Activated T-cell treated with anti-CD3 and anti-CD28 coated beads for 24 hours (primary cell): Measurements from ENCODE around the gene SND1.

Source experiments
- DNase-seq: peaks from one replicate; pipeline ENCODE4 v3.0.0-alpha.2; 2020; ENCODE audit warnings: low read depth

SND1 gene

GRCh38 chr7:128075242-128076095, 423.5 kb downstream of the SND1 start:
- no peak for DNase-seq

- DNase-seq, result no peak
Measured at GRCh38 chr7:128076196-128076795, 424.3 kb downstream of the SND1 start.

- no peak for DNase-seq
Measured at GRCh38 chr7:128076796-128077271, 424.8 kb downstream of the SND1 start.

GRCh38 chr7:128078309-128078708, 426.3 kb downstream of the SND1 start:
- DNase-seq, result no peak

- DNase-seq, result no peak
Measured at GRCh38 chr7:128080169-128080568, 428.2 kb downstream of the SND1 start.

- no peak for DNase-seq
Measured at GRCh38 chr7:128081351-128081750, 429.4 kb downstream of the SND1 start.

GRCh38 chr7:128081808-128082207, 429.8 kb downstream of the SND1 start:
- DNase-seq, result no peak

GRCh38 chr7:128082431-128082830, 430.4 kb downstream of the SND1 start:
- DNase-seq, result no peak

- no peak for DNase-seq
Measured at GRCh38 chr7:128084896-128085608, 433.1 kb downstream of the SND1 start.

GRCh38 chr7:128090492-128090891, 438.5 kb downstream of the SND1 start:
- DNase-seq, result no peak

- DNase-seq, result no peak
Measured at GRCh38 chr7:128091106-128091505, 439.1 kb downstream of the SND1 start.

- DNase-seq, result no peak
Measured at GRCh38 chr7:128092221-128092620, 440.2 kb downstream of the SND1 start.

GRCh38 chr7:128093614-128094570, 441.9 kb downstream of the SND1 start:
- DNase-seq, result no peak

- DNase-seq, result no peak
Measured at GRCh38 chr7:128094686-128095085, 442.7 kb downstream of the SND1 start.

GRCh38 chr7:128097211-128097731, 445.3 kb downstream of the SND1 start:
- no peak for DNase-seq

- DNase-seq, result no peak
Measured at GRCh38 chr7:128098629-128099028, 446.6 kb downstream of the SND1 start.

GRCh38 chr7:128099204-128099671, 447.2 kb downstream of the SND1 start:
- DNase-seq, result no peak

- DNase-seq, result no peak
Measured at GRCh38 chr7:128100225-128100948, 448.4 kb downstream of the SND1 start.

GRCh38 chr7:128100949-128101713, 449.1 kb downstream of the SND1 start:
- no peak for DNase-seq
